Endometrial microvascular endothelial cells (primary cell): Measurements from ENCODE around the gene TMEM123. TPM values are rescaled to one million over a fixed set of nuclear protein-coding genes. Genes with fewer than 3 reads are reported as not detected.

Experiments used
- in situ Hi-C: cut with HindIII; loops from 2 replicates; pipeline ENCODE4 v1.10.0; 2017; ENCODE audit warnings: low sequenced_read_pairs, low pct_unique_long_range_greater_than_20kb; ENCODE audit errors: inconsistent ontology term
- total RNA-seq: library from RNA; depleted of rRNA; stranded (reverse); fragments of >200 nt; gene quantifications from one replicate; pipeline ENCODE4 v1.2.3, GENCODE V29; 2015; ENCODE audit errors: inconsistent ontology term

The TMEM123 gene, protein sequence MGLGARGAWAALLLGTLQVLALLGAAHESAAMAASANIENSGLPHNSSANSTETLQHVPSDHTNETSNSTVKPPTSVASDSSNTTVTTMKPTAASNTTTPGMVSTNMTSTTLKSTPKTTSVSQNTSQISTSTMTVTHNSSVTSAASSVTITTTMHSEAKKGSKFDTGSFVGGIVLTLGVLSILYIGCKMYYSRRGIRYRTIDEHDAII
- total RNA-seq, result 200 TPM

DNA sequence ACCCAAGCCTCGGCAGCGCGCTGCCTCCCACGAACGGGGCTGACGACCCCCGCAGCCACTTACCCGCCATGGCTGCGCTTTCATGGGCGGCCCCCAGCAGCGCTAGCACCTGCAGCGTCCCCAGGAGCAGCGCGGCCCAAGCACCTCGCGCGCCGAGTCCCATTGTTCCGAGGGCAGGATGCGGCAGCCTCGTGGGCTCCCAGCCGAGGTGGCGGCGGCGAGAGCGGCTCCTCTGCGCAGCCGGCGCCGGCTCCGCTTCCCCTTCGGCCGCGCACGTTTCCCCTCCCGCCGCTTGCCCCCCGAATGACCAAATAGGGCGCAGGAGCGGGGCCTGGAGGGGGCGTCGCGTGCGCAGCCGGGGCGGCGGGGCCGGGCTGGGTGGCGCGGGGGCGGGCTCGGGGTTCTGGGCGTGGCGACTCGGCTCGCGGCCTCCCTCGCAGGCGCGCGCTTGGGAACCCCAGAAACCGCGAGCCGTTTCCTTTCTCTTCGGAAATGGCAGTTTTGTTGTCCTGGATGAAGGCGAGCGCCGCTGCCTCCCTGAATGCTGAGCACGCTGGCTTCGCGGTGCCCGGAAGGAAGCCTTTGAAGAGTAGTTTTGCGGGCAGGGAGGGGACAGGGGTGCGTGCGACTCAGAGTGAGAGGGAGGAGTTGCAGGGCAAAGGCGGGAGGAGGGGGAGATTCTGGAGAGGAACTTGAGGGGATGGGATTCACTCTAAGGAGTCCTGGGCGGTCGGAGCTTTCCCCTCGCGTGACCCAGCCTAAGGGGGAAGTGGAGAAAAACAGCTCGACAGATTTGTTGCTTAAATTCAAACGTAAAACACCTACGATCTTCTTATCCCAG is at the start of gene TMEM123:
Gene TMEM123 (minus strand): TSS at position 305 of the 841 bp plus-strand sequence. CDS start 142 bp downstream, at position 163.
- in situ Hi-C loops, result no loop called here

DNA sequence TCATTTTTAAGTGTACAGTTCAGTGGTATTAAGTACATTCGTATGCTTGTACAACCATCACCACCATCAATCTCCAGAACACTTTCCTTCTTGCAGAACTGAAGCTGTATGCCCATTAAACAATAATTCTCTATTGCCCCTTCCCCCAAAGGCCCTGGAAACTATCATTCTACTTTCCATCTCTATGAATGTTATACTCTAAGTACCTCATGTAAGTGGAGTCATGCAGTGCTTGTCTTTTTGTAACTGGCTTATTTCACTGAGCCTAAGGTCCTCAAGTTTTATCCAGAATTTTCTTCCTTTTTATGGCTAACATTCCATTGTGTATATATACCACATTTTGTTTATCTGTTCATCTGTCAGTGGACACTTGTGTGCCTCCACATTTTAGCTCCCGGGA is 48.3 kb upstream of the TMEM123 start:
- in situ Hi-C loops, result no loop called here

DNA sequence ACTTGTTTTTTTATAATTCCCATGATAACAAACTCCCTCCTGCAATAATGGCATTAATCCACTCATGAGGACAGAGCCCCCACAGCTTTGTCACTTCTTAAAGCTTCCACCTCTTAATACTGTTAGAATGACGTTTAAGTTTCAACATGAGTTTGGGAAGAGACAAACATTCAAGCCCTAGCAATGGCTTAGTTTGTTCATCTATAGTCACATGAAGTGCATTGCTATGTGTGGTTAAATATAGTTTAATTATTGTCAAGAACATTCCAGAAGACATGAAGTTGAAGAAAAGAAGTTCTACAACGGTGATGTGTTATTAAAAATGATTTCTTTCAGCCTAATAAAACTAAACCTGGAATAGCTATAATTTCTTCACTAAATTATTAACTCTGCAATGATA is 47.4 kb upstream of the TMEM123 start:
- in situ Hi-C loops, result no loop called here

DNA sequence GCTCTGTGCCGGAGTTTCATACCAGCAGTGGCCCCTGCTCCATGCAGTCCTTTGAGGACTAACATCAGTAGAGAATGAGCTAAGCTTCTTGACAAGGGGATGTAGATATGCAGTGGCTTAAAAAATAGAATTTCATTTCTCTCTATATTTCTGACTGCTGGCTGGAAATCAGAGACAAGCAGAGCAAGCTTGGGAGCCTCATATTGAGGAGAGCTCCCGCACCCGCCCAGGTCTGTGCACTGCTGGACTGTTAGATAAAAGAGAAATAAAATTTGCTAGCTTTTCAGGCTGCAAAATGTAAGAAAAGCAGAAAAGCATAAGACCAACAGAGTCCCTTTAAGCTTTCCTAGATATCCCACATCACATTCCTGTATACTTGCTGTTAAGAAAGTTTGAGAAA is 46.6 kb upstream of the TMEM123 start:
- in situ Hi-C loops, result no loop called here

DNA sequence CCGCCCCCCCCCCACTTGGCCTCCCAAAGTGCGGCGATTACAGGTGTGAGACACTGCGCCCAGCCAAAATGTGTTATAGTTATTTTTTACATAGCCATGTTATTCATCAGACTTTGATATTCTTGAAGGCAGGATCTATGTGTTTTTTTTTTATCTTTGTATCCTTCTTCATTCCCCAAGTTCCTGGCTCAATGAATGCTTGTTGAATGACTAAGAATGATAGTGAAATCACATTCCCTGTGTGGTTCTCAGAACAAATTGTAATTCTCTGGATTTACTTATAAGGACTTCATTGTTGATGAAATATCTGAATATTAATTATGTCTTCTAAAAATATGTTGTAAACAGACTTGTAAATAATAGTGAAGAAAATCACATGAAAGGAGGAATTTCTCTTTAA is 44.5 kb upstream of the TMEM123 start:
- in situ Hi-C loops, result no loop called here

DNA sequence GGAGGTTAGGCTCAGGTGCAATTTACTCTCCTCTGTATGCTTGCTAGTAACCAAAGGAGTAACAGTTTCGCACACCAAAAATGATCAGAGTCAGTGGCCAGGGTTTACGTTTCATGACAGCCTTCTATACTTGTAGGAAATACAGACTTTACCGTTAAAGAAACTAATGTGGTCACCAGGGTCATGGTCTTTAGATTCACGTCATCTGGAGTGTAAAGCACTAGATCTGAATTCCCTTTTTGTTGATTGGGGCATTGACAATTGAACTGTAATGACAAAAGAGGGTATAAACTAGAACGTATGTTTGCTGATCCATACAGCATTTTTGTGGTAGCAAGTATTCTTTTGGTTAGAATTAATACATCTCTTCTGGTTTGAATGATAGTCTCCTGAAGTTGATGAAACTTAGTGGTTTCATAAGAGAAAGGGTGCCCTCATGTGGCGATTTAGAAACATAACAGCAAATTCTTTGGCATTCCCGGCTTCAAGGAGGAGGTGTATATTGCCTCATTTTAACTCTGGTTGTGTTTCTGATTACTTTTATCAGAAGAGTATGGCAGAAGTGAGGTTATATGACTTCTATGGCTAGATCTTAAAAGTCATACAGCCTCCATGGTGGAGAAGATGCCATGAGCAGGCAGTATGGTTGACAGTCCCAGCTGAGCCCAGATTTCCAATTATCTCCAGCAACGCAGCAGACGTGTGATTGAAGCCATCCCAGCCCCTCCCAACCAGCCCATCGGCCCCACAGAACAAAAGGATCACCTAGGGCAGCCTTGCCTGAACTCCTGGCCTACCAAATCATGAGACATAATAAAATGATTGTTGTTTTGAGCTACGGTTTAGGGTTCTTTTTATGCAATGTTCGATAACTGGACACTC is 42.8 kb upstream of the TMEM123 start:
- in situ Hi-C loops, result no loop called here

DNA sequence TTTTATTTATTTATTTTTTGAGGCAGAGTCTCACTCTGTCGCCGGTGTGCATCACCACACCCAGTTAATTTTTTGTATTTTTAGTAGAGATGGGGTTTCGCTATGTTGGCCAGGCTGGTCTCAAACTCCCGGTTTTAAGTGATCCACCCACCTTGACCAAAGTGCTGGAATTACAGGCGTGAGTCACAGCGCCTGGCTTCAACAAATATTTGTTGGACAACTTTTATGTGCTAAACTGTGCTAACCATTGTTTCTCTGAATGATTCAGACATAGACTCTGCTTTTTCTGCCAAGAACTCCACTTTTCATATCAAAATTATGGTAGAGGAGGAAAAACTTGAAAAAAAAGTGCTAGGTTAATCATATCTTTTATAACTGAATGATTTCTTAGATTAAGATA is 41.7 kb upstream of the TMEM123 start:
- in situ Hi-C loops, result no loop called here

DNA sequence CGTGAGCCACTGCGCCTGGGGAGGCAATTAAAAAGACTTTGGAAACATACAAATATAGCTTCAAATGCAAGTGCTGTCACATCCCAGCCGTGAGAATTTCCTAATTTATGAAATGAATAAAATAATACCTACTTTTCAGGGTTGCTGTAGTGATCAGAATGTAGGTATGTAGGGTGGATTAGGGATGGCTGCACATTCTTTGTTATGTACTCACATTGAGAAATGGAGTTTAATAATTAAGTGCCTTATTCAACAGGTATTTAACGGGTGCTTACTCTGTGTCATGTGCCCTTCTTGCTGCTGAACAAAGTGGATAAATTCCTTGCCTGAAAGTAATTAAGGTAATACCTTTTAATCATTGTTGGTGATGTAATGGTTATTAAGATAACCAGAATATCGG is 41.0 kb upstream of the TMEM123 start:
- in situ Hi-C loops, result no loop called here

DNA sequence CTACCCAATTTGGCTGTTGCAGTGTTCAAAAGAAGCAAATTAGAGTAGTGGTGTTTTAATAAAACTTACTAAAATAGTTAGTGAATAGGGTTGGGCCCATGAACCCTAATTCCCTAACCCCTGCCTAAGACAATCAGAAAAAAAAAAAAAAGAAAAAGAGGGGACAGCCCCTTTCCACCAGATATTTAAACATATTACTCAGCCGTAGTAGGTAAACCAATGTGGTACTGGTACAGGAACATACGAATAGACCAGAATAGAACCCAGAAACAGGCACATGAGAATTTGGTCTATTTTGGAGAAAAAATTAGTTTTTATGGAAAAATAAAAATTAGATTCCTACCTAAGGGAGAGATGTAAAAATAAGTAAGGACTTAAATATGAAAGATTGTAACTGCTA is 39.4 kb upstream of the TMEM123 start:
- in situ Hi-C loops, result no loop called here

DNA sequence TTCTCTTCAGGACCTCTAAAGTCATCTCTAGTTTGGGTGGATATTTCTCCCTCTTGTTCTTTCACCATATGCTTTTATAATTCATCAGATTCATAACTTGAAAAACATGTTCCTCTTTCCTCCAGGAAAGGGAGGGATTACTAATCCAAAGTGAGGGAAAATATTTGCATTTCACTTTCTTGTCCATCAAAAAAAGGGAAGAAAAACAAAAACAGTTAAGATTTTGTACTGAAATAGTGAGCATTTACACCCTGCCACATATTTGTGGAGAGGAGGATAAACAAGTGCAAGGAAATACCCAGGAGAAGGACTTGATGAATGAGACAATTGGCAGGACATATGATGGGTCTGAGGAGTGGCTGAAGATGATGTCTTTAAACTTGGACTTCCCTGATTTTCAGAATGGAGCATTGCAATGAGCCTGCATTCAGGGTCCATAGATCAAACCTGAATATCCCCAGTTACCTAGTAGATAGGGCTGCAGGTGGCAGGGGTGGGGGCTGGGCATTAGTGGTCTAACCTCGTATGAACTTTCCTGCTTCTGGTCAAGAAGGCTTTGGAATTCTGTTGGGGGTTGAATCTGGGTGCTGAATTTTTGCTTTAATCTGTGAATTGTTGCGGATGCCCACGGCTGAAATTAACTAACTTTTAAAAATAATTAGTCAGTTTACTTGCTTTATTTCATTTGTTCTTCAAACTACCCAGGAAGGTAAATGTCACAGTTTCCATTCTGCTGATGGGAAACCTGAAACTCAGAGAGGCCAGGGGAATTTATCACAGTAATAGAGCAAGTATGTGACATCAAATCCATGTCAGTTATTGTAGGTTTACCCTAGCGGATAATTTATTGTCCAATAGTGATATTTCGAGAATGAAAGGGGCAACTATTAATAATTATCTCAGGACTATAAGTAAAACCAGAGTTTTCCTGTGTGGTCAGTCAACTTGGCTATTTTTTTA is 36.9 kb upstream of the TMEM123 start:
- in situ Hi-C loops, result no loop called here

DNA sequence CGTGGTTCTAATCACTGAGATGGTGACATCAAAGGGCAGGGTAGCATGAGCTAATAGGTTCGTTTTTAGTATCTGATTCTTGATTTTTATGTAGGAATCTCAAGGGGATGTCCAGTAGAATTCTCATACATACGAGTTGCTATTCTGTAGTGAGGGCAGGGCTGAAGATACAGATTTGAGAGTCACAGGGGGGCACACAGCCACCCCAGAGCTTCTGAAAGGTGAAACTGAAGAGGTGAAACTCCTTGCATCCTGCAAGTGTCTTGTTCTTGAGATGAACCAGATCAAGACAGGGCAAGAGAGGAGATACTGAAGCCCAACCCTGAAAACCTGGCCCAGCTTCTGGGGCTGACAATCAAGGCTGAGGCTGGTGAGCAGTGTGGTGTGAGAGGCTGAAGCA is 35.6 kb upstream of the TMEM123 start:
- in situ Hi-C loops, result no loop called here

DNA sequence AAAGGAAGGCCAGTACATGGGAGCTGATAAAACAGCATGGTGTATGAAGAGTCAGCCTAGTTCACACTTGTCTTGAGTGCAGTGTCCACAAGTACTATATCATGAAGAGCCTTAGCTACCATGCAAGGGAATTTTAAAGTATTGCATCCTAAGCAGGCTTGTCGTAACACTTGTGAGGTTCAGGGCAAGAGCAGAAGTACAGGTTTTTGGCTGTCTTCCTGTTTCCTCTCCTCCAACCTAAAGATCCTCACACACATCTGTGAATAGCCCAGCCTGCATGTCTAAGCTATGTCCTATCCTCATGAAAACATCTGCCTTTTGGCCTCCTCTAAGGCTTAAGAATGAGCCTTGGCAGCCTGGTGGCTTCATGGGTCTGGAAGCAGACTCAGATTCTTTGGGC is 34.6 kb upstream of the TMEM123 start:
- in situ Hi-C loops, result no loop called here

DNA sequence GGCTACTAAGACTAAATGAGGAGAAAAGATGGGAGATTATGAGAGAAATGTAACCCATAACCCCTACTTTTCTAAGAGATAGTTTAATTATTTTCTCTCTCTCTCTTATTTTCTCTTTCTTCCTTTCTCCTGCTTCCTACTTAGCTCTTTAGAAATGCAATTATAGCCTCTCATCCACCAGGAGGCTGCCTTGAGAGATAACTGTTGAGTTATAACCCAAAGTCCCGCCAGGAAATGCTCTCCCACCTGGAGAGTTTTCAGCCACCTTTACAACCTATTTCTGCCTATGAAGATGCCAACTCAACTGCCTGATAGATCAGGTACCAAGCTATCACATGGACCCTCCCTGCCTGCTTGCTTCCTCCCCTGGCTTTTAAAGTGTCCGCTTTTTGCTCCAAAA is 34.0 kb upstream of the TMEM123 start:
- in situ Hi-C loops, result no loop called here

DNA sequence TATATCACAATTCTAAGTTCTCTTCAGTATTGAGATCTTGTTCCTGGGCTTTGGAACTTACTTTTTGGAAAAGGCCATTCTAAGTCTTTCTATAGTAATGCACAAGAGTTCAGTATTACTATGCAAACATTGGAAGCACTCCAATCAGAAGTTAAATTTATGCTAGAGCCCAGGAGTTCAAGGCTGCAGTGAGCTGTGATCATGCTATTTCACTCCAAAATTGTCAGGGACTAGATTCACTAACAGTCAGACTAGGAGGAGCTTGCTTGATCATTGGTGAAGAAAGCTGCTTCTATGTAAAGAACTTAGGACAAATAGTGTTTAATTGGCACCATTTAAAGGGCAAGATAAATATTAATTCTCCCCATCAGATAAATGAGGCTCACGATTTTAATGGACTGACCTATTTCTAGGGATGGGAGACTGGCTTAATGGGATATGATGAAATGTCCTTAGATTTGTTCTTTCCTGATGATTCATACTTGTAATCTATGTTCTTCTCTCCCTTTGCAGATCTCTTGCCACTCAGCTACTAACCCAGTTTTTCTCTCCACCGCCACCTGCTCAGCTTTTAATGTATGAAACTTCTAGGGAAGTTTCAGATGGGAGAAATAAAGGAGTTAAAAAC is 32.6 kb upstream of the TMEM123 start:
- in situ Hi-C loops, result no loop called here

DNA sequence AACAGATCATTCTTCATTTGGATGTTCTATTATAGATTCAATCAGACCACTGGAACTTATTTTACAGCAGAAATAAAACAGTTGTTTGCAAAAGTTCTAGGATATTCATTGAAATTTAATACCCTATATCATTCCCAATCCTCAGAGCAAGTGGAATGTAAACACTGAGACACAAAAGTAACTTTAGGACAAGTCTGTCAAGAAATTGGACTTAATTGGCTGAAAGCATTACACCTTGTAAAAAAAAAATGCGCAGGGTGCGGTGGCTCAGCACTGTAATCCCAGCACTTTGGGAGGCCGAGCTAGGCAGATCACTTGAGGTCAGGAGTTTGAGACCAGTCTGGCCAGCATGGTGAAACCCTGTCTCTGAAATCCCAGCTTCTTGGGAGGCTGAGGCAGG is 29.9 kb upstream of the TMEM123 start:
- in situ Hi-C loops, result no loop called here

DNA sequence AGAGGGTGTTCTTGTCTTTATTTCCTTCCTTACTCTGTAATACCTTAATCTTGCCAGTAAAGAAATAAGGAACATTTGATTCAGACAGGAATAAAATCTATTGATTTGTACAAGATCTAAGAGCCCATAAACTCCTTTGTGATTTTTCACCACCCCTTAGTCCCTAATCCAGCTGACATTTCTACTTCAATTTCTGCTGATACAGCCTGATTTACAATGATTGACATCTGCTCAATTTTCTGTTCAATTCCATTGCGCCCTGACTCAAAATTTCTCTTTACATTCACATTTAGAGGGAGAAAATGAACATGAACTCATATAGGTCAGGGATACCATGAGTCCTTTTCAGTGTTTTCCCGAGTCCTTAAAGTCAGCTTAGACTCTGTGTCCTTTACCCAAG is 27.2 kb upstream of the TMEM123 start:
- in situ Hi-C loops, result no loop called here

DNA sequence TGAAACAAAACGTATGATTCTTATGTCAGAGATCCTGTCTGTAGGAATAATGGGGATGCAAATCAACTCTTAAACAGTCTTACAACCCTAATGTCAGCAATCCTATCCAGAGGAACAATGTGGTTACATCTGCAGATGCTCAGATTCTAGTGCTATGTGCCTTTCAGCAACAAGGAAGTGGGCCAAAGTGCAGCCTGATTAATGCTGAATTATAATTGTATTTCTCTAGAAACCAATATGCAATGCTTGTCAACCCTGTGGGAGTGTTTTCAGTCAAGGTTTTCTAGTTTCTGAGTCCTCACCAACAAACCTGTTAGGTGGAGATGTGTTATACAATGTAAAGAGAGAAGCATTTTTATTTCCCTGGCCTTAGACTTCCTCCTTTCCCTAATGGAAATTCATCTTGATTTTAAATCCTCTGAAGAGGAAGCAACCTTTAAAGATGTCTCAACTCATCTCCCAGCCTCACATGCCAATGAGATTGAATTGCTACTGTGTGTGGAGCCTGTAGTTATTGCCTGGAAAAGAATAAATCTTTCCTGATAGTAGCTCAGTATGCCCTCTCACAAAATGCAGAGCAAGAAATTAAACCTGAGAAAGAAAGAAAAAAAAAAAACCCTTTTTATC is 26.2 kb upstream of the TMEM123 start:
- in situ Hi-C loops, result no loop called here

DNA sequence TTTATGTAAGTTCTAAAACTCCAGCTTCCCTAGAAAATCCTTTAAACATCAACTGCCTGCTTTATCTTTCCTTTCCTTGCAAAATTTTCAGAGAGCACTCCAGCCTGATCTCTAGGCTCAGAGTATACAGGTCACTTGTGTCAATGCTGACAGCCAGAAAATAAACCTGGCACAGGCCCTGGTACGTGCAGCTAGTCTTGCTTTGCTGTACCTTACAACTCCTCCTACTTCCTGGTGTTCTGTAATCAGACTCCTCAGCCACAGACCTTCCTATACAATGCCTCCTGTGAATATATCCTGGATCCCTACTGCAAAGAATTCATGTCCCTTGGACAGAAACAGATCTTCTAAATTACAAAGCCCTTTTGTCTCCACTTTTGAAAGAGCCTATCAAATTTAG is 24.2 kb upstream of the TMEM123 start:
- in situ Hi-C loops, result no loop called here
